Measurements from ENCODE around the gene NELL1. TPM values are rescaled to one million over a fixed set of nuclear protein-coding genes. Genes with fewer than 3 reads are reported as not detected.

NELL1 gene
- total and polyA plus RNA-seq, 12 donors: 0.11 to 0.39 (median 0.24) TPM; not detected in 9

DNA sequence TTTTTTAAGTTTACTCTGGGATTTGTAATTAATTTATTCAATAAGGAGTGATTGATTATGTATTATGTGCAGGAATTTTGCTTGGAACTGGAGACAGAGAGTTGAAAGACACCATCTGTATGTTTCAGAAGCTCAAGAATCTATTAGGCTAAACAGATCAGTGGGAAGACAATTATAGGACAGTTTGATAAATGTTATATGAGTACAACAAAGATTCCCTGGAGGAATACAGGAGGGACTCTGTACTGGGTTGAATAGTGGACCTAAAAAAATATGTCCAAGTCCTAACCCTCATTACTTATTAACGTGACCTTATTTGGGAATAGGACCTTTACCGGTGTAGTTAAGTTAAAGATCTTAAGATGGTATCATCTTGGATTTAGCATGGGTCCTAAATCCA, 681.2 kb downstream of the NELL1 start:
- no peak for DNase-seq
- Histone ChIP-seq H3K9me3 (replicated peaks in 1 of 3) (no peaks in the 10 kb centered on the region), H3K36me3 (replicated peaks in 1 of 2) (no peaks in the 10 kb centered on the region), H3K27me3 (no peaks in the 10 kb centered on the region), H3K27ac (no peak overlapping the region), H3K4me3 (no peak overlapping the region), H3K4me1 (replicated peaks in 1 of 2) (no peaks in the 10 kb centered on the region)
- no peak for TF ChIP-seq POLR2A (IDR thresholded peaks at IDR 0.05)
- TF ChIP-seq, protein P1, sequence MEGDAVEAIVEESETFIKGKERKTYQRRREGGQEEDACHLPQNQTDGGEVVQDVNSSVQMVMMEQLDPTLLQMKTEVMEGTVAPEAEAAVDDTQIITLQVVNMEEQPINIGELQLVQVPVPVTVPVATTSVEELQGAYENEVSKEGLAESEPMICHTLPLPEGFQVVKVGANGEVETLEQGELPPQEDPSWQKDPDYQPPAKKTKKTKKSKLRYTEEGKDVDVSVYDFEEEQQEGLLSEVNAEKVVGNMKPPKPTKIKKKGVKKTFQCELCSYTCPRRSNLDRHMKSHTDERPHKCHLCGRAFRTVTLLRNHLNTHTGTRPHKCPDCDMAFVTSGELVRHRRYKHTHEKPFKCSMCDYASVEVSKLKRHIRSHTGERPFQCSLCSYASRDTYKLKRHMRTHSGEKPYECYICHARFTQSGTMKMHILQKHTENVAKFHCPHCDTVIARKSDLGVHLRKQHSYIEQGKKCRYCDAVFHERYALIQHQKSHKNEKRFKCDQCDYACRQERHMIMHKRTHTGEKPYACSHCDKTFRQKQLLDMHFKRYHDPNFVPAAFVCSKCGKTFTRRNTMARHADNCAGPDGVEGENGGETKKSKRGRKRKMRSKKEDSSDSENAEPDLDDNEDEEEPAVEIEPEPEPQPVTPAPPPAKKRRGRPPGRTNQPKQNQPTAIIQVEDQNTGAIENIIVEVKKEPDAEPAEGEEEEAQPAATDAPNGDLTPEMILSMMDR (IDR thresholded peaks at IDR 0.05): no peak
- 56 to 75% (median 72%) methylated on average over 2 of the region's 2 CpGs for WGBS, 4 donors
- intact Hi-C loops (cut with DNase I): no loop called here

DNA sequence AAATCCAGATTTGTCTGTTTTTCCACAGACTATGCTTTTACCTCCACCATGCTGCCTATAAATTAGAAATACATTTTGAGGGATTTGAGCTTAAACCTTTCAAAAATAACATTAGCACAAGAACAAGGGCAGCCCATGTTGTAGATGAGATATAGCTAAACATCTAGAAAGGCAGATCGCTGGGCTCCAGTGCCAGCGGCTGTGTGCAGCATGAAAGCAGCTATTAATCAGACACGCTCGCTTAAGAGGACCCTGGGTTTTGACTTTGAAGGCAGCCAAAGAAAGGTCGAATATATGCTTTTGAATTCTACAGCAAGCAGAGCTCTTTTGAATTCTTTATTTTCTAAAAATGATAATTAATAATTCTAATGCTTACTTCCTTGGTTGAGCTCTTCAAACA, 684.0 kb downstream of the NELL1 start:
- 32 to 49% (median 38%) methylated on average over 5 of the region's 5 CpGs for WGBS, 4 donors
- Histone ChIP-seq H3K36me3 (replicated peaks in 1 of 2) (no peaks in the 10 kb centered on the region), H3K4me3 (no peak overlapping the region), H3K27me3 (no peaks in the 10 kb centered on the region), H3K27ac (no peak overlapping the region), H3K4me1 (replicated peaks in 1 of 2) (no peaks in the 10 kb centered on the region), H3K9me3 (replicated peaks in 1 of 3) (no peaks in the 10 kb centered on the region)
- intact Hi-C loops (cut with DNase I): no loop called here
- TF ChIP-seq POLR2A (IDR thresholded peaks at IDR 0.05): no peak
- TF ChIP-seq, protein P1 (IDR thresholded peaks at IDR 0.05): no peak
- no peak for DNase-seq

DNA sequence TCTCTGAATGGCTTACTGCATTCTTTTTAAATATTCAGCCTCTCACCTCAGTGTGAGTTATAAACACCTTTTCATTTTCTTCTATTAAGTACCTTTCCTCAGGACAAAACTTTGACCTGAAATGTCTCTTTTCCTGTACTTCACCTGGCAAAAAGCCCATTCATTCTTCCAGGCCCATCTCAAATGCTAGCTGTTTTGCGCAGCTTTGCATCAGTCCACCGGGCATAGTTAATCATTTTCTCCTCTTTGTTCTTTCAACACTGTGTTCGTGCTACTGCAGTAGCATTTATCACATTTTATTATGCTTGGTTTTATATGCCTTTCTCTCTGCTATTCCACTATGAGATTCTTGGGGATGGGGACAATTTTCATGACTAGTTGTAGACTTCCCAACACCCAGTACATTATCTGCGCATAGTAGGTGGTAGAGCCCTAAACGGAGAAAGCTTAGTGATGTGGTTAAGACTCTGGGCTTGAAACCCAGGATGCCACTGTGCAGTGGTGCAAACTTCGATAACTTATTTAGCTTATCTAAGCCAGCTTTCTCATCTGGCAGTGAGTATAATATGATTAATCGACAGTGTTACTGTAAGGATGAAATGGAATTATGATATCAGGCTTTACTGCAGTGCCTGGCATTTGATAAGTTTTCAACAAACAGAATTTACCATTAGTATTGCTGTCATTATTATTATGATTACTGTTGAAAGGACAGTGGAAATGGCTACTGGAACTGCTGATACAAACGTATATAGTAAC, 695.7 kb downstream of the NELL1 start:
- no peak for DNase-seq
- intact Hi-C loops (cut with DNase I): no loop called here
- no peaks in the 10 kb centered on the region for H3K27me3 ChIP-seq
- no peak overlapping the region for H3K27ac ChIP-seq
- no peaks in the 10 kb centered on the region for H3K9me3 ChIP-seq (replicated peaks in 1 of 3)
- no peaks in the 10 kb centered on the region for H3K36me3 ChIP-seq (replicated peaks in 1 of 2)
- WGBS, 4 donors: 54 to 60% (median 56%) methylated on average over 8 of the region's 8 CpGs
- TF ChIP-seq POLR2A (IDR thresholded peaks at IDR 0.05): no peak
- TF ChIP-seq, protein P1 (IDR thresholded peaks at IDR 0.05): no peak
- no peak overlapping the region for H3K4me3 ChIP-seq
- no peaks in the 10 kb centered on the region for H3K4me1 ChIP-seq (replicated peaks in 1 of 2)

DNA sequence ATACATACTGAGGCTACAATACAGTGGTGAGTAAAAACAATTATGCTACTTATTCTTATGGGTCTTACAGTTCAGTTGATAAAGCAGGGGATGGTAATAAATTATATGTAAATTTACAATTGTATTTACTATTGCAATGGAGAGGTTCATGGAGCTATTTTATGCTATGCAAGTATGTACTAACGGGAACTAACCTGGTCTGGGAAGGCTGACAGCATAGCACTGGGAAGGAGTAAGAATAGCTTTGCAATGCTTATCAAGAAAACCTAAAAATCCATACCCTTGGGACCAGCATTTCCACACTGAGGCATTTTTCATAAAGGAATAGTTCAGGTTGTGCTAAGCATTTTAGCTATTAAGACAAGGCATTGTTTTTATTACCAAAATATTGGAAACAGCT, 700.6 kb downstream of the NELL1 start:
- no peak for DNase-seq
- Histone ChIP-seq H3K36me3 (replicated peaks in 1 of 2) (no peaks in the 10 kb centered on the region), H3K27ac (no peak overlapping the region), H3K9me3 (replicated peaks in 1 of 3) (no peaks in the 10 kb centered on the region), H3K4me3 (no peak overlapping the region), H3K4me1 (replicated peaks in 1 of 2) (no peaks in the 10 kb centered on the region), H3K27me3 (no peaks in the 10 kb centered on the region)
- 60 to 73% (median 63%) methylated on average over 1 of the region's 1 CpG for WGBS, 4 donors
- TF ChIP-seq, protein P1 (IDR thresholded peaks at IDR 0.05): no peak
- no peak for TF ChIP-seq POLR2A (IDR thresholded peaks at IDR 0.05)
- intact Hi-C loops (cut with DNase I): no loop called here

Measured in adrenal gland (tissue), 12 donors.